B cell (primary cell): Measurements from ENCODE around the gene LRRC47. TPM values are rescaled to one million over a fixed set of nuclear protein-coding genes. Genes with fewer than 3 reads are reported as not detected.

Source experiments
- ATAC-seq: fragments of 200-7000 bp; cut with Tn5 transposase; one replicate; pipeline ENCODE4 v1.10.0; 2021; ENCODE audit warnings: low read depth, mild to moderate bottlenecking, moderate number of reproducible peaks, moderate library complexity
- CTCF ChIA-PET: fragments of 350-600 bp; sonication (Branson Sonifier 250); formaldehyde crosslinking; loops from one replicate; lab custom pipeline; 2021; ENCODE audit warnings: antibody characterized with exemption, inconsistent platforms; lab: Charles Lee
- POLR2A ChIA-PET: fragments of 350-600 bp; sonication (Branson Sonifier 250); formaldehyde crosslinking; loops from one replicate; lab custom pipeline; 2021; ENCODE audit warnings: antibody characterized with exemption; lab: Charles Lee
- DNase-seq: peaks from one replicate; pipeline ENCODE4 v3.0.0; 2013
- H2AFZ ChIP-seq: 2 replicates; pipeline ENCODE4 v1.6.1; 2012; ENCODE audit warnings: mild to moderate bottlenecking, low read depth, low read length; ENCODE audit not compliant: insufficient read depth, poor library complexity, severe bottlenecking
- H3K27ac ChIP-seq, 2 donors: 1 replicate in 1 of 2; 2 replicates in 1 of 2; pipeline ENCODE4 v1.5.1; 2012 to 2013; ENCODE audit warnings: low read length in 2 of 2, mild to moderate bottlenecking in 2 of 2, moderate library complexity in 1 of 2
- H3K27me3 ChIP-seq, 4 experiments: fragments of 200-600 bp in 1 of 4; sonication (generic) in 1 of 4; replicated peaks in 1 of 4; 1 replicate in 2 of 4; 2 replicates in 2 of 4; pipeline versions ENCODE4 v1.6.1 to v1.7.0; 2013 to 2016; ENCODE audit warnings: low read length in 3 of 4, mild to moderate bottlenecking in 2 of 4, mixed read lengths in 1 of 4, moderate library complexity in 1 of 4; ENCODE audit not compliant: insufficient read depth in 4 of 4, control insufficient read depth in 3 of 4; ENCODE audit errors: control extremely low read depth in 1 of 4
- H3K36me3 ChIP-seq, 2 experiments: replicated peaks in 1 of 2; 1 replicate in 1 of 2; 2 replicates in 1 of 2; pipeline versions ENCODE4 v1.6.1 to v1.7.1; 2013; ENCODE audit warnings: low read length in 1 of 2; ENCODE audit not compliant: insufficient read depth in 2 of 2, control insufficient read depth in 1 of 2; ENCODE audit errors: control extremely low read depth in 1 of 2, extremely low read depth in 1 of 2
- H3K4me1 ChIP-seq, 2 donors: fragments of 200-600 bp in 1 of 2; sonication (generic) in 1 of 2; 1 replicate in 1 of 2; 2 replicates in 1 of 2; pipeline versions ENCODE4 v1.5.1 to v1.6.1; 2013 to 2017; ENCODE audit warnings: low read length in 2 of 2; ENCODE audit not compliant: control insufficient read depth in 2 of 2, insufficient read depth in 2 of 2
- H3K4me2 ChIP-seq: replicated peaks from 2 replicates; pipeline ENCODE3; 2012; ENCODE audit warnings: mild to moderate bottlenecking, low read depth, low read length; ENCODE audit not compliant: poor library complexity, severe bottlenecking
- H3K4me3 ChIP-seq, 5 experiments: fragments of 200-600 bp in 1 of 5; sonication (generic) in 1 of 5; 1 replicate in 3 of 5; 2 replicates in 2 of 5; pipeline versions ENCODE4 v1.5.1 to v1.7.0; 2011 to 2016; ENCODE audit warnings: low read length in 4 of 5, mild to moderate bottlenecking in 4 of 5, low read depth in 2 of 5, control low read depth in 1 of 5, moderate library complexity in 1 of 5; ENCODE audit not compliant: insufficient read depth in 1 of 5; ENCODE audit errors: control extremely low read depth in 1 of 5, extremely low read depth in 1 of 5
- H3K79me2 ChIP-seq: fragments of 200-600 bp; sonication (generic); one replicate; pipeline ENCODE4 v1.6.0; 2016; ENCODE audit warnings: low read length; ENCODE audit not compliant: control insufficient read depth, insufficient read depth
- H3K9ac ChIP-seq: fragments of 200-600 bp; sonication (generic); 2 replicates; pipeline ENCODE4 v1.6.1; 2017; ENCODE audit warnings: mild to moderate bottlenecking, low read length, moderate library complexity
- H3K9me3 ChIP-seq, 3 donors: one replicate each; pipeline versions ENCODE4 v1.6.1 to v1.7.1; 2013; ENCODE audit warnings: low read length in 2 of 3; ENCODE audit not compliant: control insufficient read depth in 2 of 3, insufficient read depth in 1 of 3; ENCODE audit errors: control extremely low read depth in 1 of 3
- H4K20me1 ChIP-seq: 2 replicates; pipeline ENCODE4 v1.6.0; 2012; ENCODE audit warnings: mild to moderate bottlenecking, low read length; ENCODE audit not compliant: insufficient read depth, control insufficient read depth, poor library complexity, severe bottlenecking
- H3K27ac Mint-ChIP-seq: one replicate; pipeline ENCODE4 v1.8.0; 2021; ENCODE audit warnings: mixed read lengths
- H3K27me3 Mint-ChIP-seq: one replicate; pipeline ENCODE4 v1.8.0; 2021; ENCODE audit warnings: mixed read lengths
- H3K4me1 Mint-ChIP-seq: one replicate; pipeline ENCODE4 v1.8.0; 2021; ENCODE audit warnings: mixed read lengths
- H3K4me3 Mint-ChIP-seq: one replicate; pipeline ENCODE4 v1.8.0; 2021; ENCODE audit warnings: mixed read lengths
- H3K9me3 Mint-ChIP-seq: one replicate; pipeline ENCODE4 v1.8.0; 2022; ENCODE audit warnings: mixed read lengths; ENCODE audit not compliant: insufficient read depth
- EZH2 ChIP-seq: IDR thresholded peaks from 2 replicates; pipeline ENCODE4 v1.6.1; 2012; ENCODE audit warnings: borderline replicate concordance, low read depth, mild to moderate bottlenecking, moderate library complexity, low read length; ENCODE audit not compliant: insufficient read depth, poor library complexity, severe bottlenecking
- WGBS: methylation state at CpG from one replicate; pipeline ENCODE4 v1.1.5; 2013; ENCODE audit warnings: missing lambda C conversion rate; ENCODE audit not compliant: insufficient coverage; 5-methylcytosine and 5-hydroxymethylcytosine counted together
- intact Hi-C: fragments of 100-400 bp; cut with micrococcal nuclease; formaldehyde crosslinking; loops from one replicate; pipeline ENCODE4 v1.10.0; 2022
- polyA plus RNA-seq: library from polyadenylated mRNA; depleted of rRNA; stranded (reverse); fragments of >200 nt; gene quantifications from 2 replicates; pipeline ENCODE4 v1.2.3, GENCODE V29; 2012
- total RNA-seq, 2 donors: library from RNA; stranded (reverse); fragments of 120-200 nt in 1 of 2; gene quantifications; 1 replicate in 1 of 2; 2 replicates in 1 of 2; pipeline versions ENCODE4 v1.2.3 to v1.2.4, GENCODE V29; 2013 to 2022
- TF ChIP-seq, protein P1 (sequence below): fragments of 200-600 bp; IDR thresholded peaks from one replicate; pipeline ENCODE4 v1.8.0; 2022; ENCODE audit warnings: antibody characterized with exemption, mild to moderate bottlenecking

LRRC47 gene
- total and polyA plus RNA-seq, 2 donors (not counting 1 experiment from before 2014, with no cell fraction given) = 16.7 to 48.2 TPM

DNA sequence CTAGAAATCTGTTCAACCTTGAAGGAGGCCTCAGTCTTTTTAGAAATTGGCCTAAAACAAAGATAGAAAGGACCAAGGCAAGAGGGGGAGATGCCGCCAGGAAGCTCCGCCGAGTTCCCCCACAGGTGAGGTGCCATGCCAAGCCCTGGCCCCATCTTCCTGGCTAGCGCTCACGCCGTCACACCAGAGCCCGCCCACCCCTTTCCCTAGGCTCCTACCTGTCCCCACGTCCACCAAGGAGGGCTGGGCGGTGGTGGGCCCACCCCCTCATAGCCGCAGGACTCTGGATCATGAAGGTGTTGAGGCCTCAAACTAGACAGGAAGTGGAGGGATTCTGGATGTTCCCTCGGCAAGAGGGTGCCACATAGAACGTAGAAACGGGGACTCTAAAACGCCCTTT is 59.6 kb downstream of the LRRC47 start:
- no peaks in the 10 kb centered on the region for H3K27me3 Mint-ChIP-seq
- Histone ChIP-seq H3K79me2 (no peaks in the 10 kb centered on the region), H4K20me1 (no peaks in the 10 kb centered on the region), H3K4me1 (no peaks in the 10 kb centered on the region), H2AFZ (no peak overlapping the region), H3K9me3 (peaks cover 0 to 3% (median 0%) of the 10 kb centered on the region in 3 donors), H3K4me2 (no peak overlapping the region), H3K4me3 (no peak overlapping the region), H3K27me3 (no peaks in the 10 kb centered on the region), H3K9ac (no peak overlapping the region), H3K27ac (no peak overlapping the region), H3K36me3 (peaks cover 1 to 20% of the 10 kb centered on the region in 2 experiments)
- H3K4me3 Mint-ChIP-seq = no peak overlapping the region
- H3K9me3 Mint-ChIP-seq = no peaks in the 10 kb centered on the region
- intact Hi-C loops = no loop called here
- no peak for DNase-seq
- TF ChIP-seq, protein P1, sequence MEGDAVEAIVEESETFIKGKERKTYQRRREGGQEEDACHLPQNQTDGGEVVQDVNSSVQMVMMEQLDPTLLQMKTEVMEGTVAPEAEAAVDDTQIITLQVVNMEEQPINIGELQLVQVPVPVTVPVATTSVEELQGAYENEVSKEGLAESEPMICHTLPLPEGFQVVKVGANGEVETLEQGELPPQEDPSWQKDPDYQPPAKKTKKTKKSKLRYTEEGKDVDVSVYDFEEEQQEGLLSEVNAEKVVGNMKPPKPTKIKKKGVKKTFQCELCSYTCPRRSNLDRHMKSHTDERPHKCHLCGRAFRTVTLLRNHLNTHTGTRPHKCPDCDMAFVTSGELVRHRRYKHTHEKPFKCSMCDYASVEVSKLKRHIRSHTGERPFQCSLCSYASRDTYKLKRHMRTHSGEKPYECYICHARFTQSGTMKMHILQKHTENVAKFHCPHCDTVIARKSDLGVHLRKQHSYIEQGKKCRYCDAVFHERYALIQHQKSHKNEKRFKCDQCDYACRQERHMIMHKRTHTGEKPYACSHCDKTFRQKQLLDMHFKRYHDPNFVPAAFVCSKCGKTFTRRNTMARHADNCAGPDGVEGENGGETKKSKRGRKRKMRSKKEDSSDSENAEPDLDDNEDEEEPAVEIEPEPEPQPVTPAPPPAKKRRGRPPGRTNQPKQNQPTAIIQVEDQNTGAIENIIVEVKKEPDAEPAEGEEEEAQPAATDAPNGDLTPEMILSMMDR = no peak
- TF ChIP-seq EZH2 = no peak
- no peak overlapping the region for H3K27ac Mint-ChIP-seq
- H3K4me1 Mint-ChIP-seq = no peaks in the 10 kb centered on the region
- POLR2A ChIA-PET = no interaction called here
- WGBS = 95% methylated on average over 13 of the region's 14 CpGs
- CTCF ChIA-PET = no interaction called here
- ATAC-seq = no peak

- Histone ChIP-seq H3K9ac (no peak overlapping the region), H3K4me1 (no peaks in the 10 kb centered on the region), H3K79me2 (no peaks in the 10 kb centered on the region), H2AFZ (no peak overlapping the region), H3K9me3 (peaks cover 0 to 3% (median 0%) of the 10 kb centered on the region in 3 donors), H4K20me1 (no peaks in the 10 kb centered on the region), H3K4me2 (no peak overlapping the region), H3K4me3 (no peak overlapping the region), H3K27ac (no peak overlapping the region), H3K27me3 (no peaks in the 10 kb centered on the region), H3K36me3 (peaks cover 1 to 20% of the 10 kb centered on the region in 2 experiments)
- no peak for ATAC-seq
- intact Hi-C loops = no loop called here
- POLR2A ChIA-PET = no interaction called here
- Mint-ChIP-seq H3K9me3 (no peaks in the 10 kb centered on the region), H3K27ac (no peak overlapping the region), H3K4me1 (no peaks in the 10 kb centered on the region), H3K27me3 (no peaks in the 10 kb centered on the region), H3K4me3 (no peak overlapping the region)
- 88% methylated on average over 12 of the region's 13 CpGs for WGBS
- no peak for DNase-seq
- CTCF ChIA-PET = no interaction called here
- TF ChIP-seq, protein P1 = no peak
- TF ChIP-seq EZH2 = no peak
Observed at GRCh38 chr1:3736131-3736561, 60.2 kb downstream of the LRRC47 start.
